GM23248 (cell line): Measurements from ENCODE around the gene TRIM72.

Experiments used
- EZH2 ChIP-seq: fragments of 200-600 bp; sonication (generic); IDR thresholded peaks from 2 replicates; pipeline ENCODE4 v1.6.1; 2018; ENCODE audit warnings: antibody characterized with exemption, mild to moderate bottlenecking; ENCODE audit not compliant: insufficient read depth, poor library complexity, severe bottlenecking
- EZH2phosphoT487 ChIP-seq: fragments of 200-600 bp; sonication (generic); IDR thresholded peaks from 2 replicates; pipeline ENCODE4 v1.6.1; 2018; ENCODE audit warnings: antibody characterized with exemption, moderate library complexity, mild to moderate bottlenecking, low read depth; ENCODE audit not compliant: insufficient read depth

DNA sequence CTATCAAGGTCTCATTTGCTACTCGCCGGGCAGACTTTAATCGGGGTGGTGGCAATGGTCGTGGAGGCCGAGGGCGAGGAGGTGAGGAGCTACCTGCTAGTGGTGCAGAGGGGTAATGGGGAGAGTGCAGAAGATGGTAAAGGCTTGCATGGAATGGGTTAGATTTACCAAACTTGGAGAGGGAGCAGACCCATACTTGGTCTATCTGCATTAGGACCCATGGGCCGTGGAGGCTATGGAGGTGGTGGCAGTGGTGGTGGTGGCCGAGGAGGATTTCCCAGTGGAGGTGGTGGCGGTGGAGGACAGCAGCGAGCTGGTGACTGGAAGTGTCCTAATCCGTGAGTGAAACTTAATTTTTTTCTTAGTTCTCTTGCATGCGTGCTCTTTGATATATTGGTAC, 23.9 kb upstream of the TRIM72 start:
- TF ChIP-seq EZH2: no peak
- no peak for TF ChIP-seq EZH2phosphoT487
